Measurements from ENCODE around the gene GPC6.

GPC6 gene

DNA sequence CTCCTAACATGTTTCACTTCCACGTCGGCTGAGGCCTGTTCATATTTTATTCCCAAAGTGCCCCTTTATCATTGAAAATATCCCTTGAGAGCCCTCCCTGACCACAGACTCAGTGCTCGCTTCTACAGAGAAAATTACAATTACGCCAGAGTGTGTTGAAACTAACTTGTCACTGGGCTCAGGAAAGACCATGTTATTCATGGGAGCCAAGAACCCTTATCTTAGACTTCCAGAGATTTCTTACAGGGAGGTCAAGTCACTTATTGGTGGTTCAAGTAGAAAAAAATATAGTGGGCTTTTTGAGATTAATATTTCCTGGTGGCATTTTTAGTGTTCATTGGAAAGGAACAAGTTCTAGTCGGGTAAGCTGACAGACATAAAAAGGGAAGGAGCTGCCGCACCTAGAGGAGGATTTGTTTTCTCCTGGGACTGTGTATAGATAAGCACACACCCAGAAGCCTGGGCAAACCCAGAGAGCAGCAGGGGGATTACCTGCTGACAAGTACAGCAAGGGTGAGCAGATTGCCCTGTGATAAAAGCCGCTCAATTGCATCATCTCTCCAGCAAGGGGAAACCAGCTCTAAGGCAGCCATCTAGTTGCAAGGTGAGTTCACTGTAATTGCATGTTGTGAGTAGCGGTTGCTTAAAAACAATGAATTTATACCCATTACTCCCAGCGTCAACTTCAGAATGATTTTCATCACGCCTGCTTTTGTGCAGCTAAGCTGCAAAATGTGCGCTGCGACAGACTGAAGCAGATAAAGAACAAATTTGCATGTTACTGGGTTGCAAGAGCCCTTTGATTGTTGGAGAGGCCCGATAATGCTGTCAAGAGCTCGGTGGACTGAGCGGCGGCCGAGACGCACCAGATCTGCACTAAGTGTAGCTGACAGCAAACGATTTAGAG, 1206.7 kb downstream of the GPC6 start:
- peak in 3 of 56 donors; percentile 0 to 4 (median 3) for DNase-seq

GRCh38 chr13:94435604-94436226, 1209.1 kb downstream of the GPC6 start:
- no peak for DNase-seq

DNA sequence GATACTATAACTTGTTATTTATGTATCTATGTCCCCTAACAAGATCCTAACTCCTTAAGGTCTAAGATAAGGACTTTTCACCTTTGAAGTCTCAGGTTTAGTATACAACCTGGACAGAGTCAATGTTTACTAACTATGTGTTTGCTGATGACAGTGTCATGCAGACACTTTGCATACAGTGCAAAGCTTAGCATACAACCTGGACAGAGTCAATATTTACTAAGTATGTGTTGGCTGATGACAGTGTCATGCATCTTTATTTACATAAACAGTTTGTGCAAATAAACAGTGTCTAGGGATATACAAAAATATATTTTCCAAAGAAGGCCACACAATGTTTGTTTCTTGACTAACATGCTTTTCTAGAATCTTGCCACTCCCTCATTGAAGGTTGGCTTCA, 1218.2 kb downstream of the GPC6 start:
- no peak for DNase-seq

DNA sequence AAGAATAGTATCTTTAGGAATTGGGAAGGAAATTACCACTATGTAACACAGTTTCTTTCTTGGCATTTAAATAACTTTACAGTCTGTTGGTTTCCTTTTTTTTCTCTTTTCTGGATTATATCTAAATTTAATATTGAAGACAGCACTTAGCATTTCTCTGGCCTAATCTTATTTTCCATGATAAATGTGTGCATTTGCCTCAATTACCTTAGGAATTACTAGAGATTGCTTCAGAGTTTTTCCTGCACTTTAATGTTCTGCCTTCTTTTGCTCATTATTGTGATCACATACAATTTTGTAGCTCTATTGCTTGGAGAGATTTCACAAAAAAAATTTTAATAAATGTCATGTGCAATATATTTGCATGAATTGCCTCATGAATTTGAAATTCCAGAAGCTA, 1227.7 kb downstream of the GPC6 start:
- DNase-seq = no peak

GRCh38 chr13:94454906-94455305, 1228.3 kb downstream of the GPC6 start:
- no peak for DNase-seq

DNA sequence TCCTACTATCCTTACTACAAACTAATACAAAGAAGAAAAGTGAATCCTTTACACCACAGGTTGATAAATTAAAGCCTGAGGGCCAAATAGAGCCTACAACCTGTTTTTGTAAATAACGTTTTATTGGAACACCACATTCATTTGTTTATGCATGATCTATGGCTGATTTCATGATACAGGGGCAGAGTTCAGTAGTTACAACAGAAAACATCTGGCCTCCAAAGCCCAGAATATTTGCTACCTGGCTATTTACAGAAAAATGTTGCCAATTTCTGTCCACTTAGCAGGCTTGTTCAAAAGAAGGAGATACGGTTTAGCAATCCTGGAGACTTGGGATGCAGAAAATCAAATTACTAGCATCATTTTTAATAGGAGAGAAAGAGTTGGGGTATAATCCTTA, 1228.8 kb downstream of the GPC6 start:
- no peak for DNase-seq

Data from nucleus accumbens (tissue), 56 donors.